ENCODE results near the gene ZC3H14. TPM values are rescaled to one million over a fixed set of nuclear protein-coding genes. Genes with fewer than 3 reads are reported as not detected.

The ZC3H14 gene
- total and polyA plus RNA-seq, 2 donors (not counting 1 experiment from before 2014, with no cell fraction given) = 31.1 to 47.0 TPM

DNA sequence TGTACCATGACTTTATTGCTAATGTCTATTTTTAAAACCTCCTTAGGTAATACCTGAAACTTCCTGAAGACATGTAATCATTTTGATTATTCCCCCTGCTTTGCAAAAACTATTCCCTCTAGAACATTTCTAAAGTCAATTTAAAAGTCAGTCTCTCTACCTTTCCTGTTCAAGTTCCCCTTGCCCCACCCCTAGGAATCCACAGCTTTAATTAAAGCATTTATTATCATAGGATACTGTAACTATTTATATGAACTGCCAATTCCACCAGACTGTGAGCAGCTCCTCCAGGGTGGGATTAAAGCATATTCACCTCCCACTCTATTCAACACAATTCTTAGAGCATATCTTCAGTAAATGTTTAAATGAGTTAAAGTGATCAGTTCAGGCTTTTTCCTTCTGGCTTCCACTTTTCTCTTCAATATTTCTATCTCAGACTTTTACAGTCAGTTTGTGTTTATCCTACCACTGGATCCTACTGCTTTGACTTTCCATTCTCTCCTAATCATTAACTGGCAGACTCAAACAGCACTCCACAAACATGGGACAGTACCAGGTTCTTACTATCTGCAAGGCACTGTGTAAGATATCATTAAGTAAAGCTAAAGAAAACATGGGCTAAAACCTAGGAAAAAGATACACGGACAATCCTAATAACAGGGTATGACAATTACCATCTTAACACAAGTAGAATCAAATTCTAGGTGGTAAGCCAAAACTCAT lies 47.2 kb upstream of the ZC3H14 start:
- Histone ChIP-seq H2AFZ (ENCODE audit: insufficient read depth, low read depth, low read length, poor library complexity, severe bottlenecking) (no peak overlapping the region), H3K9me3 (ENCODE audit: control extremely low read depth in 1 of 3, control insufficient read depth in 2 of 3, insufficient read depth in 1 of 3, low read length in 2 of 3) (no peaks in the 10 kb centered on the region), H3K4me3 (ENCODE audit: control extremely low read depth in 1 of 5, extremely low read depth in 1 of 5, insufficient read depth in 1 of 5, low read depth in 2 of 5, low read length in 4 of 5) (no peak overlapping the region), H3K27ac (ENCODE audit: low read length in 2 of 2) (no peak overlapping the region), H3K27me3 (replicated peaks in 1 of 4; ENCODE audit: control extremely low read depth in 1 of 4, control insufficient read depth in 3 of 4, insufficient read depth in 4 of 4, low read length in 3 of 4) (peaks cover 0 to 8% (median 2%) of the 10 kb centered on the region in 4 experiments), H3K36me3 (replicated peaks in 1 of 2; ENCODE audit: control extremely low read depth in 1 of 2, control insufficient read depth in 1 of 2, extremely low read depth in 1 of 2, insufficient read depth in 2 of 2, low read length in 1 of 2) (no peaks in the 10 kb centered on the region), H3K4me2 (replicated peaks; ENCODE audit: low read depth, low read length, poor library complexity, severe bottlenecking) (no peak overlapping the region), H3K9ac (ENCODE audit: low read length) (no peak overlapping the region), H3K4me1 (ENCODE audit: control insufficient read depth in 2 of 2, insufficient read depth in 2 of 2, low read length in 2 of 2) (no peaks in the 10 kb centered on the region), H4K20me1 (ENCODE audit: control insufficient read depth, insufficient read depth, low read length, poor library complexity, severe bottlenecking) (no peaks in the 10 kb centered on the region), H3K79me2 (ENCODE audit: control insufficient read depth, insufficient read depth, low read length) (no peaks in the 10 kb centered on the region)
- no peaks in the 10 kb centered on the region for H3K4me1 Mint-ChIP-seq
- POLR2A ChIA-PET = no interaction called here
- H3K9me3 Mint-ChIP-seq (ENCODE audit: insufficient read depth) = no peaks in the 10 kb centered on the region
- no peak overlapping the region for H3K4me3 Mint-ChIP-seq
- ATAC-seq (ENCODE audit: low read depth) (no peak), DNase-seq (no peak)
- H3K27ac Mint-ChIP-seq = no peak overlapping the region
- no CpG with 5 or more reads among the region's 1 CpG for WGBS (ENCODE audit: insufficient coverage)
- TF ChIP-seq EZH2 (IDR thresholded peaks at IDR 0.05; ENCODE audit: borderline replicate concordance, insufficient read depth, low read depth, low read length, poor library complexity, severe bottlenecking) (no peak), CTCF (IDR thresholded peaks at IDR 0.05) (no peak)
- CTCF ChIA-PET = no interaction called here
- intact Hi-C loops (cut with micrococcal nuclease) = no loop called here
- H3K27me3 Mint-ChIP-seq = peaks cover 22% of the 10 kb centered on the region

DNA sequence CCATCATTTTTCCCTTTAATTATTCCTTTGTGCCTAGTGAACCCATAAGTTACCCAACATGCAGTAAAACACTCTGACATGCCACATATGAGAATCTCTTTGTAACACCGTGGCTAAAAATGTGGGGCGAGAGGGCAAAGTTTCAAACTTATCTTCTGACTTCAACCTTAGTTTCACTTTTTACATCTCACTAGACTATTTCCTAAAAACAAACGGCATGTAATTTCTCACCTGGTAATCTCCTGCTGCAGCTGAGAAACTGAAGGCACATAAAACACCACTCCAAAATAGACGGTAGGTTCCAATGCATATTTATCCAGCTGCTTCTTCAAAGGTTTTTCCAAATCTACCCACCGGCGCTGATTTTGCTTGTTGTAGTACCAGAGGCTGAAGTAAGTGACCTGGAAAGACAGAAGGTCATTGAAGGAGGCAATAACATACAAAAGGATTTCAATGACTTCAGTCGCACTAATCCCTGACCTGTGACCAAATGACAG lies 45.9 kb upstream of the ZC3H14 start:
- DNase-seq (no peak), ATAC-seq (ENCODE audit: low read depth) (no peak)
- Histone ChIP-seq H3K36me3 (replicated peaks in 1 of 2; ENCODE audit: control extremely low read depth in 1 of 2, control insufficient read depth in 1 of 2, extremely low read depth in 1 of 2, insufficient read depth in 2 of 2, low read length in 1 of 2) (no peaks in the 10 kb centered on the region), H3K4me2 (replicated peaks; ENCODE audit: low read depth, low read length, poor library complexity, severe bottlenecking) (no peak overlapping the region), H3K79me2 (ENCODE audit: control insufficient read depth, insufficient read depth, low read length) (no peaks in the 10 kb centered on the region), H2AFZ (ENCODE audit: insufficient read depth, low read depth, low read length, poor library complexity, severe bottlenecking) (no peak overlapping the region), H3K4me1 (ENCODE audit: control insufficient read depth in 2 of 2, insufficient read depth in 2 of 2, low read length in 2 of 2) (no peaks in the 10 kb centered on the region), H3K4me3 (ENCODE audit: control extremely low read depth in 1 of 5, extremely low read depth in 1 of 5, insufficient read depth in 1 of 5, low read depth in 2 of 5, low read length in 4 of 5) (no peak overlapping the region), H4K20me1 (ENCODE audit: control insufficient read depth, insufficient read depth, low read length, poor library complexity, severe bottlenecking) (no peaks in the 10 kb centered on the region), H3K9ac (ENCODE audit: low read length) (no peak overlapping the region), H3K27ac (ENCODE audit: low read length in 2 of 2) (no peak overlapping the region), H3K27me3 (replicated peaks in 1 of 4; ENCODE audit: control extremely low read depth in 1 of 4, control insufficient read depth in 3 of 4, insufficient read depth in 4 of 4, low read length in 3 of 4) (peaks cover 0 to 8% (median 4%) of the 10 kb centered on the region in 4 experiments), H3K9me3 (ENCODE audit: control extremely low read depth in 1 of 3, control insufficient read depth in 2 of 3, insufficient read depth in 1 of 3, low read length in 2 of 3) (no peaks in the 10 kb centered on the region)
- H3K4me3 Mint-ChIP-seq = no peak overlapping the region
- POLR2A ChIA-PET = no interaction called here
- no peak overlapping the region for H3K27ac Mint-ChIP-seq
- intact Hi-C loops (cut with micrococcal nuclease) = no loop called here
- no peaks in the 10 kb centered on the region for H3K4me1 Mint-ChIP-seq
- H3K27me3 Mint-ChIP-seq = peaks cover 24% of the 10 kb centered on the region
- WGBS (ENCODE audit: insufficient coverage) = 74% methylated on average over 3 of the region's 7 CpGs
- TF ChIP-seq EZH2 (IDR thresholded peaks at IDR 0.05; ENCODE audit: borderline replicate concordance, insufficient read depth, low read depth, low read length, poor library complexity, severe bottlenecking) (no peak), CTCF (IDR thresholded peaks at IDR 0.05) (no peak)
- CTCF ChIA-PET = no interaction called here
- H3K9me3 Mint-ChIP-seq (ENCODE audit: insufficient read depth) = no peaks in the 10 kb centered on the region
